Measurements from ENCODE around the gene SYCP3. TPM values are rescaled to one million over a fixed set of nuclear protein-coding genes. Genes with fewer than 3 reads are reported as not detected.

Gene SYCP3
- total and polyA plus RNA-seq, 2 donors from 2014 or later, result 0.25 to 0.54 TPM

GRCh38 chr12:101694297-101694848 is 44.9 kb downstream of the SYCP3 start:
- Histone ChIP-seq H3K9ac (ENCODE audit: low read length in 3 of 3) (no peak overlapping the region), H3K9me3 (ENCODE audit: control insufficient read depth in 2 of 3, insufficient read depth in 1 of 3, low read length in 3 of 3) (no peaks in the 10 kb centered on the region), H3K36me3 (ENCODE audit: control insufficient read depth in 2 of 3, insufficient read depth in 3 of 3, low read length in 3 of 3) (no peaks in the 10 kb centered on the region), H3K4me3 (ENCODE audit: low read length in 3 of 3) (no peak overlapping the region), H3K27me3 (ENCODE audit: control insufficient read depth, insufficient read depth, low read length) (no peaks in the 10 kb centered on the region), H3K27ac (ENCODE audit: low read depth in 2 of 2, low read length in 2 of 2) (no peak overlapping the region), H3K4me1 (ENCODE audit: control insufficient read depth in 2 of 3, insufficient read depth in 2 of 3, low read depth in 1 of 3, low read length in 3 of 3) (peaks cover 0 to 5% (median 0%) of the 10 kb centered on the region in 3 donors)
- FAIRE-seq, result no peak
- DNase-seq, result no peak
- intact Hi-C loops (cut with DNase I), result no loop called here
- no peak for TF ChIP-seq CTCF (IDR thresholded peaks at IDR 0.05; ENCODE audit: borderline replicate concordance, extremely low read depth, insufficient read depth)

- no peak for FAIRE-seq
- Histone ChIP-seq H3K27me3 (ENCODE audit: control insufficient read depth, insufficient read depth, low read length) (no peaks in the 10 kb centered on the region), H3K9me3 (ENCODE audit: control insufficient read depth in 2 of 3, insufficient read depth in 1 of 3, low read length in 3 of 3) (no peaks in the 10 kb centered on the region), H3K36me3 (ENCODE audit: control insufficient read depth in 2 of 3, insufficient read depth in 3 of 3, low read length in 3 of 3) (no peaks in the 10 kb centered on the region), H3K9ac (ENCODE audit: low read length in 3 of 3) (no peak overlapping the region), H3K27ac (ENCODE audit: low read depth in 2 of 2, low read length in 2 of 2) (no peak overlapping the region), H3K4me1 (ENCODE audit: control insufficient read depth in 2 of 3, insufficient read depth in 2 of 3, low read depth in 1 of 3, low read length in 3 of 3) (peaks cover 0 to under 1% (median 0%) of the 10 kb centered on the region in 3 donors), H3K4me3 (ENCODE audit: low read length in 3 of 3) (no peak overlapping the region)
- no peak for TF ChIP-seq CTCF (IDR thresholded peaks at IDR 0.05; ENCODE audit: borderline replicate concordance, extremely low read depth, insufficient read depth)
- DNase-seq, result no peak
- intact Hi-C loops (cut with DNase I), result no loop called here
These were observed 47.7 kb downstream of the SYCP3 start for GRCh38 chr12:101691503-101692096.

- Histone ChIP-seq H3K9me3 (ENCODE audit: control insufficient read depth in 2 of 3, insufficient read depth in 1 of 3, low read length in 3 of 3) (no peaks in the 10 kb centered on the region), H3K4me1 (ENCODE audit: control insufficient read depth in 2 of 3, insufficient read depth in 2 of 3, low read depth in 1 of 3, low read length in 3 of 3) (no peaks in the 10 kb centered on the region), H3K4me3 (ENCODE audit: low read length in 3 of 3) (no peak overlapping the region), H3K27ac (ENCODE audit: low read depth in 2 of 2, low read length in 2 of 2) (no peak overlapping the region), H3K27me3 (ENCODE audit: control insufficient read depth, insufficient read depth, low read length) (no peaks in the 10 kb centered on the region), H3K9ac (ENCODE audit: low read length in 3 of 3) (no peak overlapping the region), H3K36me3 (ENCODE audit: control insufficient read depth in 2 of 3, insufficient read depth in 3 of 3, low read length in 3 of 3) (no peaks in the 10 kb centered on the region)
- no peak for FAIRE-seq
- no peak for DNase-seq
- intact Hi-C loops (cut with DNase I), result no loop called here
- TF ChIP-seq CTCF (IDR thresholded peaks at IDR 0.05; ENCODE audit: borderline replicate concordance, extremely low read depth, insufficient read depth), result no peak
These were observed 48.6 kb downstream of the SYCP3 start for GRCh38 chr12:101690544-101691098.

All from kidney (tissue), 14 donors.